ENCODE measurements around the gene ESR2.

DNA sequence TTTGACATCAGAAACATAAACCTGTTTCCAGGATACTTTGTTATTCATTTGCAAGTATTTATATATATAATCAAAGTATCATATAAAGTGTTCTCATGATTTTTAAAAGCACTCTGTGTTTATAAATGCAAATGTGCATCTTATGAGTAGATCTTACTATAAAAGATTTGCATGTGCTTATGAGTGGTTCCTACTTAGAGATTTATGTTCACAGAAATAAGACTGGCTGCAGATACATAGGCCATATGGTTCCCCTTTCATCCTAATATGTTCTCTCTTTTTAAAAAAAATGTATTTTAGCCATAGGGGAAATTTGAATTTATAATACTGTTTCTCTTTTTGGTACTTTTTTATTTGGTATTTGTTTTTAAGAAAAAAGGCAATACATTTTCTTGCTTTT lies 174.2 kb downstream of the ESR2 start:
- TF ChIP-seq, protein P1, sequence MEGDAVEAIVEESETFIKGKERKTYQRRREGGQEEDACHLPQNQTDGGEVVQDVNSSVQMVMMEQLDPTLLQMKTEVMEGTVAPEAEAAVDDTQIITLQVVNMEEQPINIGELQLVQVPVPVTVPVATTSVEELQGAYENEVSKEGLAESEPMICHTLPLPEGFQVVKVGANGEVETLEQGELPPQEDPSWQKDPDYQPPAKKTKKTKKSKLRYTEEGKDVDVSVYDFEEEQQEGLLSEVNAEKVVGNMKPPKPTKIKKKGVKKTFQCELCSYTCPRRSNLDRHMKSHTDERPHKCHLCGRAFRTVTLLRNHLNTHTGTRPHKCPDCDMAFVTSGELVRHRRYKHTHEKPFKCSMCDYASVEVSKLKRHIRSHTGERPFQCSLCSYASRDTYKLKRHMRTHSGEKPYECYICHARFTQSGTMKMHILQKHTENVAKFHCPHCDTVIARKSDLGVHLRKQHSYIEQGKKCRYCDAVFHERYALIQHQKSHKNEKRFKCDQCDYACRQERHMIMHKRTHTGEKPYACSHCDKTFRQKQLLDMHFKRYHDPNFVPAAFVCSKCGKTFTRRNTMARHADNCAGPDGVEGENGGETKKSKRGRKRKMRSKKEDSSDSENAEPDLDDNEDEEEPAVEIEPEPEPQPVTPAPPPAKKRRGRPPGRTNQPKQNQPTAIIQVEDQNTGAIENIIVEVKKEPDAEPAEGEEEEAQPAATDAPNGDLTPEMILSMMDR (IDR thresholded peaks at IDR 0.05; ENCODE audit: poor library complexity) = no peak
- no peak for TF ChIP-seq EZH2phosphoT487 (IDR thresholded peaks at IDR 0.05; ENCODE audit: low read depth, severe bottlenecking, unreplicated experiment)

Measured in hepatocyte (in vitro differentiated cells).